ENCODE results near the gene FILIP1L.

GRCh38 chr3:100093831-100094230 is 20.5 kb downstream of the FILIP1L start:
- no peak for TF ChIP-seq EZH2 (IDR thresholded peaks at IDR 0.05; ENCODE audit: low read length)
- TF ChIP-seq CTCF (optimal IDR thresholded peaks at IDR 0.05 in 1 of 3, IDR thresholded peaks at IDR 0.05 in 1 of 3, conservative IDR thresholded peaks at IDR 0.05 in 1 of 3; ENCODE audit: extremely low read depth in 1 of 3, insufficient read depth in 2 of 3, low read length in 3 of 3) = no peak

Measured in keratinocyte (primary cell).